Activated naive CD8-positive, alpha-beta T cell treated with anti-CD3 and anti-CD28 coated beads, Interleukin-2, amount 50 U/mL, for 24 hours (primary cell): ENCODE data around the gene PTBP2.

Experiments
- ATAC-seq: fragments of 150-1000 bp; cut with Tn5 transposase; one replicate; pipeline ENCODE4 v1.10.0; 2021
- DNase-seq: peaks from one replicate; pipeline ENCODE4 v3.0.0; 2021
- H3K27ac Mint-ChIP-seq: one replicate; pipeline ENCODE4 v1.8.0; 2021; ENCODE audit warnings: mild to moderate bottlenecking, mixed read lengths
- H3K27me3 Mint-ChIP-seq: one replicate; pipeline ENCODE4 v1.8.0; 2021; ENCODE audit warnings: mixed read lengths
- H3K36me3 Mint-ChIP-seq: one replicate; pipeline ENCODE4 v1.8.0; 2021; ENCODE audit warnings: low read depth, mixed read lengths
- H3K4me1 Mint-ChIP-seq: one replicate; pipeline ENCODE4 v1.8.0; 2021; ENCODE audit warnings: mixed read lengths
- H3K4me3 Mint-ChIP-seq: one replicate; pipeline ENCODE4 v1.8.0; 2021; ENCODE audit warnings: mild to moderate bottlenecking, moderate library complexity, mixed read lengths
- H3K9me3 Mint-ChIP-seq: one replicate; pipeline ENCODE4 v1.8.0; 2021; ENCODE audit warnings: mixed read lengths

The PTBP2 gene

DNA sequence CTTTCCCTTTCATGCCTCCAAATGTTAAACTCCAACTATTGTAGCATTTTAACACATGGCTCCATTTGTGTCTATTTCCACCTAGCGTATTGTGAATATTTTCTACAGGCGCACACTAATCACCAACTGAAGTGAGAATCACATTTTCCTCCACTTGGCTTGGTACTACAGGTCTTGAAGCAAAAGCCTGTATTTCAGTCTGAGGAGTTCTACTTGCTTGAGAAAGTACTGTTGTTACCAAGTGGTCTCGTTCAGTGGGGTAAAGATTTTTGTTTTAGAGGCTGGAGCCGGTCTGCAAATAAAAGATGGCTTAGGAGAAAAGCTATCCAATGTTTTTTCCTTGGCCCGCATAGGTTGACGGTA lies 550 bp upstream of the PTBP2 start:
- Mint-ChIP-seq H3K27ac (peak overlapping the region; percentile 76), H3K36me3 (peaks cover 15% of the 10 kb centered on the region), H3K4me3 (peak overlapping the region; percentile 93), H3K4me1 (peaks cover 28% of the 10 kb centered on the region), H3K27me3 (no peaks in the 10 kb centered on the region), H3K9me3 (no peaks in the 10 kb centered on the region)
- DNase-seq (no peak), ATAC-seq (peak; percentile 4)

- H3K4me3 Mint-ChIP-seq, result peak overlapping the region; percentile 93
- ATAC-seq (peak; percentile 71), DNase-seq (peak; percentile 53)
- H3K36me3 Mint-ChIP-seq, result peaks cover 26% of the 10 kb centered on the region
- H3K4me1 Mint-ChIP-seq, result peaks cover 34% of the 10 kb centered on the region
- no peaks in the 10 kb centered on the region for H3K9me3 Mint-ChIP-seq
- peak overlapping the region; percentile 90 for H3K27ac Mint-ChIP-seq
- no peaks in the 10 kb centered on the region for H3K27me3 Mint-ChIP-seq
Measured at GRCh38 chr1:96722161-96722922, 758 bp downstream of the PTBP2 start.

DNA sequence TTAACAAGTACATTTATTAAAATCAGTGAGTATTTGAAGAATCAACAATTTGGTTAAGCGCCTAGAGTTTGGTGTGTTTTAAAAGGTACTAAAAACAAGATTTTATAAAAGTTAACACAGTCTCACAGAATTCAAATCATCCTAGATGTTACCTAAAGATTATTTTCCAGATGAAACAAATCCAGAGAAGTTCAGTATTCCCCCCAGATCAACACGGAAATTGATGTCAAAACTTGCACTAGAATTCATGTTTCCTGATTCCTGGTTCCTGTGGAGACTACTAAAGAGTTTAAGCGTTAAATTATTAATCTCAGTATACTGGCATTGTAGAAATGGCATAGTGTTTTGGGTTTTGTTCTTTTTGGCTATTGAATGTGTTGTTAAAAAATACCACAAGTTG lies 1.4 kb downstream of the PTBP2 start:
- Mint-ChIP-seq H3K27ac (peak overlapping the region; percentile 90), H3K36me3 (peaks cover 31% of the 10 kb centered on the region), H3K27me3 (no peaks in the 10 kb centered on the region), H3K4me3 (peak overlapping the region; percentile 93), H3K4me1 (peaks cover 36% of the 10 kb centered on the region), H3K9me3 (no peaks in the 10 kb centered on the region)
- DNase-seq (no peak), ATAC-seq (no peak)

DNA sequence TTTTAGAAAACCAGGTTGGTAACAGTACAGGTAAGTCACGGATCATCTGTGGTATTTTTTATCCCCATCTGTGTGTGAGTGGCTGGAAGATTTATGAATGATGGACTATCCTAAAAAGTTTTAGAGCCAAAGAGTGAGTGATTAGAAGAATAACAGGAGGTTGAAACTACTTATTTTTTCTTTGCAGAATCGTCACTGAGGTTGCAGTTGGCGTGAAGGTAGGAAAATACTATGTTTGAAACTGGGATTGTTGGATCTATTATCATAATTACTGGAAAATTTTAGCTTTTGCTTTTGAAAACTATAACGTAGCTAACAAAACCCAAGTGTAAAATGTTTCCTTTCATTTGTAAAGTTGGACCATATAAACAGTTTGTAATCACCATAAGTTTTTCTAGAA lies 1.8 kb downstream of the PTBP2 start:
- peaks cover 33% of the 10 kb centered on the region for H3K36me3 Mint-ChIP-seq
- peak overlapping the region; percentile 90 for H3K27ac Mint-ChIP-seq
- ATAC-seq (no peak), DNase-seq (no peak)
- peak overlapping the region; percentile 93 for H3K4me3 Mint-ChIP-seq
- H3K4me1 Mint-ChIP-seq, result peaks cover 41% of the 10 kb centered on the region
- no peaks in the 10 kb centered on the region for H3K27me3 Mint-ChIP-seq
- no peaks in the 10 kb centered on the region for H3K9me3 Mint-ChIP-seq

DNA sequence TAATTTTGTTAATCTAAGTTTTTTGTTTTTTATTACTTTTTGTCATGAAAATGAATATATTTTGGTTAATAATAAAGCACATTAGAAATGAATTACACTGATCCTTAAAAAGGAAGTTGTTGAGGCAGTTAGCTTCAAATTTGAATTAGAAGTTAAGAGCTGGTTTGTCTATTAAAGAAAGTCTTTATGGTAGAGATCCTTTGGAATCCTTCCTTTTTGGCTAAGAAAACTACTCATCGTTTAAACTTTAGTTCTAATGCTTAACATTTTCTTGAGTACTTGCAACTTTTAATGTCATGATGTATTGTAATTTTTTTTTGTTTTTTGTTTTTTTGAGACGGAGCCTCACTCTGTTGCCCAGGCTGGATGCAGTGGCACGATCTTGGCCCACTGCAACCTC lies 2.4 kb downstream of the PTBP2 start:
- peak overlapping the region; percentile 93 for H3K4me3 Mint-ChIP-seq
- no peaks in the 10 kb centered on the region for H3K9me3 Mint-ChIP-seq
- no peak overlapping the region for H3K27ac Mint-ChIP-seq
- H3K36me3 Mint-ChIP-seq, result peaks cover 36% of the 10 kb centered on the region
- peaks cover 43% of the 10 kb centered on the region for H3K4me1 Mint-ChIP-seq
- no peaks in the 10 kb centered on the region for H3K27me3 Mint-ChIP-seq
- ATAC-seq (no peak), DNase-seq (no peak)

DNA sequence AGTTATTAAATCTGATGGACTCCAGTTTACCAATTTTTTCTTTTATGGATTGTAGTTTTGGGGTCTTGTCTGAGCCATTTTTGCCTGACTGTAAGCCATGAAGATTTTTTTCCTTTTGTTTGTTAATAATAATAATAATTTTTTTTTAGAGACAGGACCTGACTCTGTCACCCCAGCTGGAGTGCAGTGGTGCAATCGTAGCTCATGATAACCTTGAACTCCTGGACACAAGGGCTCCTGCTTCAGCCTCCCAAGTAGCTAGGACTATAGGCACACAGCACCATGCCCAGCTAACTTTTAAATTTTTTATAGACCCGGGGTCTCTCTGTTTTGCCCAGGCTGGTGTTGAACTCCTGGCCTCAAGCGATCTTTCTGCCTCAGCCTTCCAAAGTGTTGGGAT lies 6.3 kb downstream of the PTBP2 start:
- Mint-ChIP-seq H3K27ac (no peak overlapping the region), H3K4me3 (no peak overlapping the region), H3K36me3 (peaks cover 55% of the 10 kb centered on the region), H3K4me1 (peaks cover 52% of the 10 kb centered on the region), H3K27me3 (no peaks in the 10 kb centered on the region), H3K9me3 (peaks cover 4% of the 10 kb centered on the region)
- DNase-seq, result no peak
- no peak for ATAC-seq

DNA sequence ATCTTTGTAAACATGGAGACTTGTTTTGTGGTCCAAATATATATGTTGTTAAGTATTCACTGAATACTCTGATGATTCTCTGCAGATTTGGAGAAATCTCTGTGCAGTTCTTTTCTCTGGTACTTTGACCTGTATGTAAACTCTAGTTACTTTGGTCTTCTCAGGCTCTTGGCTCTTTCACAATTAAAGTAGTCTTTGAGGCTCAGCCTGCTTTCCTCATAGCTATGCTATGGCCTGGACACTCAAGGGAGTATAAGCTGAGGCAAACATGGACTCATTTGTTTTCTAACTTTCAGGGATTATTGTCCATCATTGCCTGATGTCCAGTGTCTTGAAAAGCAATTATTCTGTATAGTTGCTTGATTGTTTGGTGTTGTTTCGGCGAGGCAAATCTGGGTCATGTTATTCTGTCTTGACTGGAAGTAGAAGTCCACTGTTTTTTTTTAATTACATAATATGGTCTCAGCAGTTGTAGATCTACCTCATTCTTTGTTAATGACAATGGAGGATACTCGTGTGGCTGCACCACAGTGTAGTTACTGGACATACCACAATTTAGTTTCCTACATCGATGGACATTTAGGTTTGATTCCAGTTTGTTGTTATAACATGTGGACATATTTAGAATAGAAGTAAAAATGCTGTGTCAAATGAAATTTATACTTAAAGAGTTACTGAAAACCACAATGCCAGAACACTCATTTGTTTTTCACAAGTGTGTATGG lies 9.2 kb downstream of the PTBP2 start:
- H3K9me3 Mint-ChIP-seq, result peaks cover 7% of the 10 kb centered on the region
- H3K27me3 Mint-ChIP-seq, result no peaks in the 10 kb centered on the region
- H3K27ac Mint-ChIP-seq, result no peak overlapping the region
- H3K4me1 Mint-ChIP-seq, result peaks cover 34% of the 10 kb centered on the region
- H3K36me3 Mint-ChIP-seq, result peaks cover 69% of the 10 kb centered on the region
- H3K4me3 Mint-ChIP-seq, result no peak overlapping the region
- ATAC-seq, result no peak
- no peak for DNase-seq

GRCh38 chr1:96741335-96741734 lies 19.8 kb downstream of the PTBP2 start:
- no peaks in the 10 kb centered on the region for H3K9me3 Mint-ChIP-seq
- H3K4me1 Mint-ChIP-seq, result peaks cover 29% of the 10 kb centered on the region
- DNase-seq (no peak), ATAC-seq (no peak)
- H3K27me3 Mint-ChIP-seq, result no peaks in the 10 kb centered on the region
- H3K4me3 Mint-ChIP-seq, result no peak overlapping the region
- no peak overlapping the region for H3K27ac Mint-ChIP-seq
- H3K36me3 Mint-ChIP-seq, result peaks cover 46% of the 10 kb centered on the region

DNA sequence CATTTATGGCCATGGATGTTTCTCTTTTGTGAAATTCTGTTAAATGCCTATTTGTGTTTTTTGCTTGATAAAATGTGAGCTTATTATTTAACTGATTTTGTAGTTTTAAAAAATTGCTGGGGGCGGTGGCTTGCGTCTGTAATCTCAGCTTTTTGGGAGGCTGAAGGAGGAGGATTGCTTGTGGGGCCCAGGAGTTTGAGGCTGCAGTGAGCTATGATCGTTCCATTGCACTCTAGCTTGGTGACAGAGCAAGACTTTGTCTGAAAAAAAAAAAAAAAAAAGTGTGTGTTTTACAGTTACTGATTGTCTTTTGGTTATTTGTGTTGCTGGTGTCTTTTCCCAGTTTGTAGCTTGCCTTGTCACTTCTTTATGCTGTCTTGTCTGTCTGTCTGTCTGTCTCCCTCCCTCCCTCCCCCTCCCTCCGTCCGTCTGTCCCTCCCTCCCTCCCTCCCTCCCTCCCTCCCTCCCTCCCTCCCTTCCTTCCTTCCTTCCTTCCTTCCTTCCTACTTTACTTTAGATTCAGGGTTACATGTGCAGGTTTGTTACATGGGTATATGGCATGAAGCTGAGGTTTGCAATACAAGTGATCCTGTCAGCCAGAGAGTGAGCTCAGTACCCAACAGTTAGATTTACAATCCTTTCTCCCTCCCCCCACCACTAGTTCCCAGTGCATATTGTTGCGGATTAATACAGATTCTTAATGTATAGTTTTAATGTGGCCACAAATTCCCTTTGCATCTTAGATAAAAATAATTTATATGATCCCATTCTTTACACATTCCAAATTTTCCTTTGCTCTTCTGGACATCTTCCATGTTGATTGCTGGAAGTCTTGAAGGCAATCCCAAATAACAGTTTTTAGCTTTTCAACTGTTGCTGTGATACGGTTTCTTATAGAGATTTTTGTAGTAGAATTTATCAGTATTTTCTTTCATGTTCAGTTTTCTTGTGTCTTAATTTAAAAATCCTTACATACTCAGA lies 25.1 kb downstream of the PTBP2 start:
- Mint-ChIP-seq H3K27me3 (no peaks in the 10 kb centered on the region), H3K4me1 (peaks cover 36% of the 10 kb centered on the region), H3K9me3 (no peaks in the 10 kb centered on the region), H3K4me3 (no peak overlapping the region), H3K36me3 (peaks cover 35% of the 10 kb centered on the region), H3K27ac (no peak overlapping the region)
- ATAC-seq, result no peak
- DNase-seq, result no peak

DNA sequence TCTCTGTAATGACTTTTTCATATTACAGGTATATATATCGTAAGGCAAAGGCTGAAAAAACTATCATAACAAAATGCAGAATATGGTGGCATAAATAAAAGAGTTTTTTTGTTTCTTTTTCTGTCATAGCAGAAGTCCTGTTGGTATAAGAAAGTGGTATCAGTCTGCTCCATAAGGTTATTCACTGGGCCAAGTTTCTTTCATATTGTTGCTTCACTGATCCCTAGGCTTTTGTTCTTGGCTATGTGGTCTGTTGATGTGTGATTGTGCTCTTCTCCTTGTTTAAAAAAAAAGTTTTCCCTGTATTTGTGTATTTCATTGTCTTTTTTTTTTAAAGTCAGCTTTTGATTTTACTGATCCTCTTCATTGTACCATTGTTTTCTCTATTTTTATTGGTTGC lies 26.0 kb downstream of the PTBP2 start:
- H3K9me3 Mint-ChIP-seq, result no peaks in the 10 kb centered on the region
- peaks cover 39% of the 10 kb centered on the region for H3K36me3 Mint-ChIP-seq
- ATAC-seq (no peak), DNase-seq (no peak)
- no peak overlapping the region for H3K27ac Mint-ChIP-seq
- H3K4me1 Mint-ChIP-seq, result peaks cover 33% of the 10 kb centered on the region
- no peak overlapping the region for H3K4me3 Mint-ChIP-seq
- no peaks in the 10 kb centered on the region for H3K27me3 Mint-ChIP-seq

- H3K36me3 Mint-ChIP-seq, result peaks cover 41% of the 10 kb centered on the region
- no peak overlapping the region for H3K4me3 Mint-ChIP-seq
- ATAC-seq (no peak), DNase-seq (no peak)
- H3K27me3 Mint-ChIP-seq, result no peaks in the 10 kb centered on the region
- H3K9me3 Mint-ChIP-seq, result no peaks in the 10 kb centered on the region
- H3K27ac Mint-ChIP-seq, result no peak overlapping the region
- peaks cover 33% of the 10 kb centered on the region for H3K4me1 Mint-ChIP-seq
Measured at GRCh38 chr1:96748078-96748477, 26.5 kb downstream of the PTBP2 start.

DNA sequence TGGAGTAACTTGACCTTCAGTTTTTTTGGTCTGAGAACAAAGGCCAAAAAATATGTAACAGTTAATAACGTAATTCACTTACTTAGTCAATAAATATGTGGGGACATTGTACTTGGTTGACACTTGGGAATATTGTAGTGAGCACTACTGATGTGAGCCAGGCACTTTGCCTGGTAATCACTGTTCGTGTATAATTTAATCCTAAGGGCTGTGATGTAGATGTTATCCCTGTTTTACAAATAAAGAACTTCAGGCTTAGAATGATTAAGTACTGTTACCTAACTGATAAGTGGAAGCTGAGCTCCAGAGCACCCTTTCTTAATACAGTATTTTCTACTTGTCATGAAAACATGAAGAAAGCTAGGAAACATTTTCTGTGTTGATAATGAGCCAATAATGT lies 28.0 kb downstream of the PTBP2 start:
- DNase-seq (no peak), ATAC-seq (no peak)
- no peaks in the 10 kb centered on the region for H3K27me3 Mint-ChIP-seq
- no peaks in the 10 kb centered on the region for H3K9me3 Mint-ChIP-seq
- H3K27ac Mint-ChIP-seq, result no peak overlapping the region
- no peak overlapping the region for H3K4me3 Mint-ChIP-seq
- H3K36me3 Mint-ChIP-seq, result peaks cover 48% of the 10 kb centered on the region
- peaks cover 30% of the 10 kb centered on the region for H3K4me1 Mint-ChIP-seq

- Mint-ChIP-seq H3K9me3 (no peaks in the 10 kb centered on the region), H3K4me1 (peaks cover 19% of the 10 kb centered on the region), H3K4me3 (no peak overlapping the region), H3K36me3 (peaks cover 72% of the 10 kb centered on the region), H3K27me3 (no peaks in the 10 kb centered on the region), H3K27ac (no peak overlapping the region)
- DNase-seq (no peak), ATAC-seq (no peak)
Measured at GRCh38 chr1:96752394-96752793, 30.8 kb downstream of the PTBP2 start.

DNA sequence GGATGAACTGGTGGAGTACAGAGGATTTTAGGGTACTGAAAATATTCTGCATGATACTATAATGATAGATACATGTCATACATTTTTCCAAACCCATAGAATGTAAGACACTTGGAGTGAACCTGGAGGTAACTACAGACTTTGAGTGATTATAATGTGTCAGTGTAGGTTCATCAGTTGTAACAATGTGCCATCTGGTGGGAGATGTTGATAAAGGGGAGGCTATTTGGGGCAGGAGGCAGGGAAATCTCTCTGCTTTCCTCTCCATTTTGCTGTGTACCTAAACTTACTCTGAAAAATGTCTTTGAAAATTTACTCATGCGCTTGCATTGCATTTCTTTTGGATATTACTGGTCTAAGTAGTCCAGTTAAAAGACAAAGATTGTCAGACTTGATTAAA lies 35.2 kb downstream of the PTBP2 start:
- DNase-seq, result no peak
- no peak for ATAC-seq
- Mint-ChIP-seq H3K4me3 (no peak overlapping the region), H3K9me3 (peaks cover 22% of the 10 kb centered on the region), H3K27me3 (no peaks in the 10 kb centered on the region), H3K4me1 (no peaks in the 10 kb centered on the region), H3K27ac (no peak overlapping the region), H3K36me3 (peaks cover 84% of the 10 kb centered on the region)
